ENCODE measurements around the gene LSMEM2. TPM values are rescaled to one million over a fixed set of nuclear protein-coding genes. Genes with fewer than 3 reads are reported as not detected.

LSMEM2 gene
- total RNA-seq, 2 experiments from 2014 or later = 0.22 TPM; not detected in 1

GRCh38 chr3:50286322-50287227 is 7.7 kb downstream of the LSMEM2 start:
- peaks cover 36% of the 10 kb centered on the region for H3K36me3 ChIP-seq (ENCODE audit: insufficient read depth, low read length)
- POLR2A ChIA-PET = no interaction called here
- Mint-ChIP-seq H3K4me1 (ENCODE audit: low read depth) (peaks cover 5% of the 10 kb centered on the region), H3K27me3 (no peaks in the 10 kb centered on the region), H3K9me3 (no peaks in the 10 kb centered on the region), H3K27ac (no peak overlapping the region), H3K4me3 (no peak overlapping the region), H3K36me3 (ENCODE audit: low read depth) (peaks cover 27% of the 10 kb centered on the region)
- DNase-seq (peak in 1 of 14 experiments; percentile 17), ATAC-seq (ENCODE audit: poor library complexity) (no peak)
- no peak overlapping the region for H3K27ac ChIP-seq (ENCODE audit: low read depth in 1 of 2, low read length in 2 of 2)
- H3K4me3 ChIP-seq (ENCODE audit: low read length) = no peak overlapping the region
- no peak for TF ChIP-seq CTCF (IDR thresholded peaks at IDR 0.05)
- CTCF ChIA-PET = no interaction called here
- no peaks in the 10 kb centered on the region for H3K9me3 ChIP-seq (ENCODE audit: control insufficient read depth in 1 of 2, insufficient read depth in 1 of 2, low read length in 2 of 2)
- peaks cover 13% of the 10 kb centered on the region for H3K4me1 ChIP-seq (ENCODE audit: insufficient read depth, low read length)
- intact Hi-C loops (cut with DNase I, micrococcal nuclease) = no loop called here
- H3K27me3 ChIP-seq (ENCODE audit: control insufficient read depth in 1 of 2, insufficient read depth in 2 of 2, low read length in 2 of 2) = no peaks in the 10 kb centered on the region

GRCh38 chr3:50287262-50287661 is 8.4 kb downstream of the LSMEM2 start:
- intact Hi-C loops (cut with DNase I, micrococcal nuclease) = no loop called here
- no peak for TF ChIP-seq CTCF (IDR thresholded peaks at IDR 0.05)
- no peaks in the 10 kb centered on the region for H3K9me3 ChIP-seq (ENCODE audit: control insufficient read depth in 1 of 2, insufficient read depth in 1 of 2, low read length in 2 of 2)
- no peak overlapping the region for H3K27ac ChIP-seq (ENCODE audit: low read depth in 1 of 2, low read length in 2 of 2)
- Mint-ChIP-seq H3K36me3 (ENCODE audit: low read depth) (peaks cover 28% of the 10 kb centered on the region), H3K27me3 (no peaks in the 10 kb centered on the region), H3K27ac (no peak overlapping the region), H3K4me3 (no peak overlapping the region), H3K9me3 (no peaks in the 10 kb centered on the region), H3K4me1 (ENCODE audit: low read depth) (peaks cover 9% of the 10 kb centered on the region)
- ChIA-PET CTCF (interaction anchor here (1.8 kb wide), 1 partner anchor 13 kb away, joined by 3 read pairs; no protein-coding TSS in a partner anchor), POLR2A (no interaction called here)
- DNase-seq = peak in 1 of 14 experiments; percentile 10
- ATAC-seq (ENCODE audit: poor library complexity) = no peak
- H3K4me1 ChIP-seq (ENCODE audit: insufficient read depth, low read length) = peaks cover 17% of the 10 kb centered on the region
- no peaks in the 10 kb centered on the region for H3K27me3 ChIP-seq (ENCODE audit: control insufficient read depth in 1 of 2, insufficient read depth in 2 of 2, low read length in 2 of 2)
- no peak overlapping the region for H3K4me3 ChIP-seq (ENCODE audit: low read length)
- peaks cover 36% of the 10 kb centered on the region for H3K36me3 ChIP-seq (ENCODE audit: insufficient read depth, low read length)

- no peak for TF ChIP-seq CTCF (IDR thresholded peaks at IDR 0.05)
- POLR2A ChIA-PET = interaction anchor here (1.6 kb wide), 1 partner anchor 62 kb away, joined by 4 read pairs; the partner anchor contains the start of genes CYB561D2 and NPRL2
- peaks cover 36% of the 10 kb centered on the region for H3K36me3 ChIP-seq (ENCODE audit: insufficient read depth, low read length)
Measured at GRCh38 chr3:50288387-50289007, 9.6 kb downstream of the LSMEM2 start.

More at GRCh38 chr3:50288387-50289007, 9.6 kb downstream of the LSMEM2 start:
- no peaks in the 10 kb centered on the region for H3K27me3 ChIP-seq (ENCODE audit: control insufficient read depth in 1 of 2, insufficient read depth in 2 of 2, low read length in 2 of 2)
- Mint-ChIP-seq H3K36me3 (ENCODE audit: low read depth) (peaks cover 32% of the 10 kb centered on the region), H3K4me1 (ENCODE audit: low read depth) (peaks cover 20% of the 10 kb centered on the region), H3K4me3 (no peak overlapping the region), H3K9me3 (no peaks in the 10 kb centered on the region), H3K27ac (no peak overlapping the region), H3K27me3 (no peaks in the 10 kb centered on the region)
- H3K4me1 ChIP-seq (ENCODE audit: insufficient read depth, low read length) = peaks cover 24% of the 10 kb centered on the region
- H3K27ac ChIP-seq (ENCODE audit: low read depth in 1 of 2, low read length in 2 of 2) = no peak overlapping the region
- CTCF ChIA-PET = interaction anchor here (1.8 kb wide), 1 partner anchor 14 kb away, joined by 3 read pairs; no protein-coding TSS in a partner anchor
- DNase-seq (peak in 1 of 14 experiments; percentile 25), ATAC-seq (ENCODE audit: poor library complexity) (no peak)
- H3K4me3 ChIP-seq (ENCODE audit: low read length) = no peak overlapping the region
- no peaks in the 10 kb centered on the region for H3K9me3 ChIP-seq (ENCODE audit: control insufficient read depth in 1 of 2, insufficient read depth in 1 of 2, low read length in 2 of 2)
- intact Hi-C loops (cut with DNase I, micrococcal nuclease) = no loop called here

Measured in CD4-positive, alpha-beta T cell (primary cell).